OCI-LY1 (cell line): ENCODE results near the gene F5.

ENCODE experiments used
- H2AFZ ChIP-seq: fragments of 200-600 bp; sonication (generic), shearing (Covaris generic); 2 replicates; pipeline ENCODE4 v1.6.0; 2014; ENCODE audit warnings: antibody characterized with exemption, mild to moderate bottlenecking, low read length
- H3F3A ChIP-seq: fragments of 200-600 bp; sonication (generic), shearing (Covaris generic); 2 replicates; pipeline ENCODE4 v1.6.0; 2014; ENCODE audit warnings: mild to moderate bottlenecking, antibody characterized with exemption, low read length, moderate library complexity; ENCODE audit not compliant: insufficient read depth
- H3K27ac ChIP-seq: fragments of 200-600 bp; sonication (generic); 2 replicates; pipeline ENCODE4 v1.5.1; 2014; ENCODE audit warnings: low read length, mixed run types, mild to moderate bottlenecking, low read depth; ENCODE audit not compliant: poor library complexity, severe bottlenecking
- H3K27me3 ChIP-seq: fragments of 200-600 bp; sonication (generic); 2 replicates; pipeline ENCODE4 v1.6.0; 2014; ENCODE audit warnings: antibody characterized with exemption, mild to moderate bottlenecking, low read length, moderate library complexity; ENCODE audit not compliant: insufficient read depth
- H3K36me3 ChIP-seq: fragments of 200-600 bp; sonication (generic); 2 replicates; pipeline ENCODE4 v1.6.1; 2014; ENCODE audit warnings: mild to moderate bottlenecking, antibody characterized with exemption, low read length, moderate library complexity, mixed read lengths; ENCODE audit not compliant: insufficient read depth
- H3K4me1 ChIP-seq: fragments of 200-600 bp; sonication (generic); 2 replicates; pipeline ENCODE4 v1.5.1; 2014; ENCODE audit warnings: mild to moderate bottlenecking, low read length, moderate library complexity; ENCODE audit not compliant: insufficient read depth, severe bottlenecking
- H3K4me2 ChIP-seq: fragments of 200-600 bp; sonication (generic), shearing (Covaris generic); 2 replicates; pipeline ENCODE4 v1.6.1; 2014; ENCODE audit warnings: low read length
- H3K4me3 ChIP-seq: fragments of 200-600 bp; sonication (generic); 2 replicates; pipeline ENCODE4 v1.5.1; 2014; ENCODE audit warnings: low read length, low read depth, mild to moderate bottlenecking, mixed read lengths; ENCODE audit not compliant: poor library complexity, severe bottlenecking
- H3K79me2 ChIP-seq: fragments of 200-600 bp; shearing (Covaris generic); 2 replicates; pipeline ENCODE4 v1.6.1; 2016; ENCODE audit warnings: mixed run types, low read length, mixed read lengths; ENCODE audit not compliant: insufficient read depth
- H3K9ac ChIP-seq: fragments of 200-600 bp; sonication (generic), shearing (Covaris generic); 2 replicates; pipeline ENCODE4 v1.6.1; 2014; ENCODE audit warnings: mild to moderate bottlenecking, low read length, mixed read lengths
- H3K9me2 ChIP-seq: fragments of 200-600 bp; sonication (generic), shearing (Covaris generic); 2 replicates; pipeline ENCODE4 v1.6.1; 2014; ENCODE audit warnings: low read depth, mild to moderate bottlenecking, low read length, mixed read lengths
- H3K9me3 ChIP-seq: fragments of 200-600 bp; shearing (Covaris generic); 2 replicates; pipeline ENCODE4 v1.6.1; 2014; ENCODE audit warnings: low read length, mixed read lengths
- H4K20me1 ChIP-seq: fragments of 200-600 bp; sonication (generic), shearing (Covaris generic); 2 replicates; pipeline ENCODE4 v1.6.0; 2016; ENCODE audit warnings: mild to moderate bottlenecking, low read length; ENCODE audit not compliant: insufficient read depth
- EZH2 ChIP-seq: fragments of 200-600 bp; sonication (generic), shearing (Covaris generic); IDR thresholded peaks from 2 replicates; pipeline ENCODE4 v1.8.0; 2017; ENCODE audit warnings: borderline replicate concordance, mixed run types, mild to moderate bottlenecking, antibody characterized with exemption, low read length, moderate library complexity, mixed read lengths
- TF ChIP-seq, protein P1 (sequence below): fragments of 200-600 bp; sonication (generic), shearing (Covaris generic); IDR thresholded peaks from 2 replicates; pipeline ENCODE4 v1.5.1; 2017; ENCODE audit warnings: mild to moderate bottlenecking, antibody characterized with exemption, low read length, moderate library complexity, mixed read lengths

F5 gene

GRCh38 chr1:169595764-169596711, 9.8 kb upstream of the F5 start:
- H3K9me2 ChIP-seq: no peaks in the 10 kb centered on the region
- no peak overlapping the region for H2AFZ ChIP-seq
- H3K4me2 ChIP-seq: no peak overlapping the region
- no peak overlapping the region for H3K27ac ChIP-seq
- no peaks in the 10 kb centered on the region for H3F3A ChIP-seq
- TF ChIP-seq, protein P1, sequence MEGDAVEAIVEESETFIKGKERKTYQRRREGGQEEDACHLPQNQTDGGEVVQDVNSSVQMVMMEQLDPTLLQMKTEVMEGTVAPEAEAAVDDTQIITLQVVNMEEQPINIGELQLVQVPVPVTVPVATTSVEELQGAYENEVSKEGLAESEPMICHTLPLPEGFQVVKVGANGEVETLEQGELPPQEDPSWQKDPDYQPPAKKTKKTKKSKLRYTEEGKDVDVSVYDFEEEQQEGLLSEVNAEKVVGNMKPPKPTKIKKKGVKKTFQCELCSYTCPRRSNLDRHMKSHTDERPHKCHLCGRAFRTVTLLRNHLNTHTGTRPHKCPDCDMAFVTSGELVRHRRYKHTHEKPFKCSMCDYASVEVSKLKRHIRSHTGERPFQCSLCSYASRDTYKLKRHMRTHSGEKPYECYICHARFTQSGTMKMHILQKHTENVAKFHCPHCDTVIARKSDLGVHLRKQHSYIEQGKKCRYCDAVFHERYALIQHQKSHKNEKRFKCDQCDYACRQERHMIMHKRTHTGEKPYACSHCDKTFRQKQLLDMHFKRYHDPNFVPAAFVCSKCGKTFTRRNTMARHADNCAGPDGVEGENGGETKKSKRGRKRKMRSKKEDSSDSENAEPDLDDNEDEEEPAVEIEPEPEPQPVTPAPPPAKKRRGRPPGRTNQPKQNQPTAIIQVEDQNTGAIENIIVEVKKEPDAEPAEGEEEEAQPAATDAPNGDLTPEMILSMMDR: no peak
- TF ChIP-seq EZH2: no peak
- no peak overlapping the region for H3K9ac ChIP-seq
- no peaks in the 10 kb centered on the region for H3K9me3 ChIP-seq
- H4K20me1 ChIP-seq: no peaks in the 10 kb centered on the region
- H3K36me3 ChIP-seq: no peaks in the 10 kb centered on the region
- no peak overlapping the region for H3K4me3 ChIP-seq
- no peaks in the 10 kb centered on the region for H3K4me1 ChIP-seq
- H3K79me2 ChIP-seq: no peaks in the 10 kb centered on the region
- H3K27me3 ChIP-seq: no peaks in the 10 kb centered on the region

DNA sequence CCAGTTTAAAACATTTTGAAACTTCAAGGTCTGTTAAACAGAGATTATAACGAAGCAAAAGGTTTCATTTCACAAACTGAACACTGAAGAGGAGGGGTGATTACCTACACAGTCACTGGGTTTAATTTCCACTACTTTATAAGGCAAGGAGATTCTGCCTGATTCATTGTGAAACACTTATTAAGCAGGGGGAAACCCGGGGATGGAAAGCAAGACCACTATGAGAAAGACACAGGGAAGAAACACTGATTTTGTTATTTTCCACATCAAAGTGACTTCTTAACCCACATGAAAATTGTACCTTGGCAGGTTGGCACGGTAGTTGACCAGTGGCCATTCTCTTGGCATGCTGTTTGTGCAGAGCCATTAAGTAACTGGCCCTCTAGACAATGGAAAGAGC, 8.1 kb upstream of the F5 start:
- Histone ChIP-seq H3K9me2 (no peaks in the 10 kb centered on the region), H3K4me3 (no peak overlapping the region), H3K27me3 (no peaks in the 10 kb centered on the region), H3K4me1 (no peaks in the 10 kb centered on the region), H2AFZ (no peak overlapping the region), H3K9ac (no peak overlapping the region), H3K9me3 (no peaks in the 10 kb centered on the region), H3K36me3 (no peaks in the 10 kb centered on the region), H3K27ac (no peak overlapping the region), H3K4me2 (no peak overlapping the region), H4K20me1 (no peaks in the 10 kb centered on the region), H3K79me2 (no peaks in the 10 kb centered on the region), H3F3A (no peaks in the 10 kb centered on the region)
- TF ChIP-seq, protein P1: no peak
- no peak for TF ChIP-seq EZH2

DNA sequence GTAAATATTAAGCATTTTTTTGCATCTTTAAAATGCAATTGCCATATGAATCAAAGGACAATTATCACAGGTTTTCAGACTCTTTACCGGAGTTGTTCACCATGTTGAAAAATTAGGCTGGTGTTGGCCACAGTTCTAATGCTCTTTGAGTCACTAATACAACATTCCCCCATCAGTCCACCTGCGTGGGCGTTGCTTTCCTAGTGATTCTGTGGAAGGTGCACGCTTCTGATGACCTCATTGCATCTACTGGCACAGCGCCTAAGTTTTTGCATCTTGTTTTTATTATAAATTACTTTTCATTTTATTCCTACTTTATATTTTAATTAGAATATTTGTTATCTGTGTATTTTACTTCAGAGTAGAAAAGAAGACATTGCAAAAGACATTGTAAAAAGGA, 4.7 kb upstream of the F5 start:
- no peaks in the 10 kb centered on the region for H3K9me3 ChIP-seq
- no peak overlapping the region for H3K4me3 ChIP-seq
- no peaks in the 10 kb centered on the region for H3K27me3 ChIP-seq
- no peaks in the 10 kb centered on the region for H3K9me2 ChIP-seq
- H3K4me2 ChIP-seq: no peak overlapping the region
- H3F3A ChIP-seq: no peaks in the 10 kb centered on the region
- H3K4me1 ChIP-seq: no peaks in the 10 kb centered on the region
- no peaks in the 10 kb centered on the region for H3K79me2 ChIP-seq
- no peak overlapping the region for H3K9ac ChIP-seq
- H4K20me1 ChIP-seq: no peaks in the 10 kb centered on the region
- no peak overlapping the region for H3K27ac ChIP-seq
- H2AFZ ChIP-seq: no peak overlapping the region
- TF ChIP-seq, protein P1: no peak
- TF ChIP-seq EZH2: no peak
- no peaks in the 10 kb centered on the region for H3K36me3 ChIP-seq
